GM12801 (cell line): ENCODE measurements around the gene AMH.

Source experiments
- CTCF ChIP-seq: IDR thresholded peaks from one replicate; pipeline ENCODE4 v1.5.1; 2011; ENCODE audit warnings: control low read depth; ENCODE audit not compliant: insufficient read length; ENCODE audit errors: extremely low read depth

Gene AMH

DNA sequence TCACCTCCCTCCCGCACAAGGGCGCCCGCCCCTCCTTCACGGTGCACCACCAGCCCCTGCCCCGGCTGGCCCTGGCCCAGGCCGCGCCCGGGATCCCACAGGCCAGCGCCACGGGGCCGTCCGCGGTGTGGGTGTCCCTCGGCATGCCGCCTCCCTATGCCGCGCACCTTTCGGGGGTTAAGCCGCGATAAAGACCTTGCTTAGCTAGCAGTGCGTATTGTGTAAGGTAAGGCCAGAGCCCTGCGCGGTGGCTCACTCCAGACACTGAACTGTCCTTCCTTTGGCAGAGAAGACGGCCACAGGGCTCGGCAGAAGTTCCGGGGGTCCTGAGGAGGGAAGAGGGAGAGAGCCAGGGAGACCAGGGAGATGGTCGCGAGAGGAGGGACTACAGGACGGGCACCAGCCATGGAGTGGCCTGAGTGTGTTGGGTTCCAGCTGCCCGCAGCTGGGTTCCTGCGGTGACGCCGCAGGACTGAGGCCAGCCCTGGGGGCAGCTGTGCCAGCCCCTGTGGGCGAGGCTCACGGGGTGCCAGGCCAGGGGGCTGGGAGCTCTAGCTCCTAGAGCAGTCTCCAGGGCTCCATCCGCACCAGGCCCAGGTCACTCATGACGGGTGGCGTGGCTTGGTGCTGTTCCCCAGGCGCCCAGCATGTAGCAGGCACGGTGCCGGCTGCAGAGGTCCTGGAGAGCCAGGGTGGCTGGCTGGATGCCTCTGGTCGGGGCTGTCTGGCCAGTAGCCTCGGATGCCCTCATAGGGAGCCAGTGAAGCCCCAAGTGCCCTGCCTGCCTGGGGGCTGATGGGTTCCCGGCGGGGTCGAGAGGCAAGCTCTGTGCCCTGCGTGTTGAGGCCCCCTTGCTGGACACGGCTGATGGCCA, 20.7 kb upstream of the AMH start:
- TF ChIP-seq CTCF, result no peak

DNA sequence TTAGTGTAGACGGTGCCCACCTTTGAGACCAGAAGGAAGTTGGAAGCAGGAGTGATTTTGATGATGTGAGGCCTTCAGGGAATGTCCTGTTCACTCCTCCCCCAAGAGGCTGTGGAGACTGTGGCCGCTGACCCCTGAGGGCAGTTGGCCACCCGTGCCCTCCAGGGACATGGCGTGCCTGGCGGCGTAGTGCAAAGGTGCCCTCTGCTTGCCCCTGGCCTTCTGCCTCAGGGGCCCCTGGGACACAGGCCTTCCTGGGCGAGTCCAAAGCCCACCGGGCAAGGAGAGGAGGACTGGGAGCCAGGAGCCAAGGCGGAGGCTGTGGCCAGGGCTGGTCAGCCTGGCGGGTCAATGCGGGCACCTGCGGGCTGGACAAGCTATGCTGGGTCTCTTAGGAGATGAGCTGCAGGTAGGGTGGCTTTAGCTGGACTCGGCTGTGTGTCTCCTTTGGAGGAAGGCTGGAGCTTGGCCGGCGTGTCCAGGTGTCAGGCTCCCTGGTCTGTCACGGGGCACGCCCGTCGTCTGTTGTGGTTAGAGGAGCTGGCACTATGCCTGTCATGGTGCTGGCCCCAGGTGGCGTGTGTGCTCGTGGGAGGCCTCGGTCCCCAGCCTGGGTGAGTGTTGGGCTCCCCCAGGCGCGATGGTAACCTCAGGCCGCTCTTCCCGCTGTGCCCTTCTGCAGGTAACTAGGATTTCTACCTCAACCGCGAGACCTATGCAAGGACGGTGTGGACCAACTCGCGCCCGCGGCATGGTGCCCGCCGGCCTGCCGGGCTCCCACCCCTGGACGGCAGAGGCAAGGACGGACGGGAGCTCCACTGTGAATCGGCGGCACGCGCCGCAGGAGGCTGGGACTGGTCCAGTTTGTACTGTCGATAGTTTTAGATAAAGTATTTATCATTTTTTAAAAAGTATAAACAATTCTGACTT, 19.8 kb upstream of the AMH start:
- TF ChIP-seq CTCF, result no peak

GRCh38 chr19:2230033-2230531, 19.0 kb upstream of the AMH start:
- no peak for TF ChIP-seq CTCF

GRCh38 chr19:2230807-2231533, 18.2 kb upstream of the AMH start:
- TF ChIP-seq CTCF, result no peak

- TF ChIP-seq CTCF, result no peak
These were observed 17.4 kb upstream of the AMH start for GRCh38 chr19:2231621-2232221.

GRCh38 chr19:2232286-2233151, 16.6 kb upstream of the AMH start:
- TF ChIP-seq CTCF, result no peak
